H9 (cell line): ENCODE measurements around the gene G2E3. TPM values are rescaled to one million over a fixed set of nuclear protein-coding genes. Genes with fewer than 3 reads are reported as not detected.

Experiments
- DNase-seq: peaks from one replicate; pipeline ENCODE4 v3.0.0-alpha.2; 2017
- H2AFZ ChIP-seq: one replicate; pipeline ENCODE4 v1.6.1; 2013; ENCODE audit warnings: mild to moderate bottlenecking, low read length, control low read depth, moderate library complexity
- H2AK5ac ChIP-seq: 2 replicates; pipeline ENCODE4 v1.6.1; 2013; ENCODE audit warnings: low read length, control low read depth, mixed read lengths; ENCODE audit not compliant: insufficient read length
- H2BK120ac ChIP-seq: one replicate; pipeline ENCODE4 v1.6.1; 2013; ENCODE audit warnings: low read depth, mild to moderate bottlenecking, low read length, control low read depth, inconsistent platforms; ENCODE audit not compliant: poor library complexity, severe bottlenecking
- H2BK12ac ChIP-seq: 2 replicates; pipeline ENCODE4 v1.6.1; 2013; ENCODE audit warnings: low read length, control low read depth, mixed read lengths, low read depth; ENCODE audit not compliant: insufficient read length
- H2BK15ac ChIP-seq: 2 replicates; pipeline ENCODE4 v1.6.1; 2013; ENCODE audit warnings: low read depth, low read length, control low read depth
- H2BK20ac ChIP-seq: one replicate; pipeline ENCODE4 v1.6.1; 2013; ENCODE audit warnings: low read depth, mild to moderate bottlenecking, low read length, control low read depth, inconsistent platforms; ENCODE audit not compliant: poor library complexity, severe bottlenecking
- H2BK5ac ChIP-seq: 2 replicates; pipeline ENCODE4 v1.6.1; 2013; ENCODE audit warnings: low read length, control low read depth, mixed read lengths; ENCODE audit not compliant: insufficient read length
- H3K14ac ChIP-seq: 2 replicates; pipeline ENCODE4 v1.6.1; 2013; ENCODE audit warnings: low read length, control low read depth; ENCODE audit not compliant: insufficient read depth
- H3K18ac ChIP-seq: 2 replicates; pipeline ENCODE4 v1.6.1; 2013; ENCODE audit warnings: low read depth, mild to moderate bottlenecking, mixed read lengths, low read length, control low read depth; ENCODE audit not compliant: insufficient read length
- H3K23ac ChIP-seq: 2 replicates; pipeline ENCODE4 v1.6.1; 2013; ENCODE audit warnings: low read length, control low read depth, mixed read lengths, low read depth; ENCODE audit not compliant: insufficient read length
- H3K23me2 ChIP-seq: 2 replicates; pipeline ENCODE4 v1.6.1; 2013; ENCODE audit warnings: low read depth, mild to moderate bottlenecking, mixed read lengths, low read length, control low read depth; ENCODE audit not compliant: insufficient read length, poor library complexity, severe bottlenecking
- H3K27ac ChIP-seq: 2 replicates; pipeline ENCODE4 v1.5.1; 2013; ENCODE audit warnings: low read length, control low read depth, mixed read lengths, low read depth; ENCODE audit not compliant: insufficient read length
- H3K27me3 ChIP-seq: 2 replicates; pipeline ENCODE4 v1.6.1; 2013; ENCODE audit warnings: low read length, control low read depth, inconsistent platforms; ENCODE audit not compliant: insufficient read depth
- H3K4ac ChIP-seq: 2 replicates; pipeline ENCODE4 v1.6.1; 2013; ENCODE audit warnings: low read depth, mild to moderate bottlenecking, control low read depth, inconsistent platforms, low read length, moderate library complexity
- H3K4me1 ChIP-seq: 2 replicates; pipeline ENCODE4 v1.6.1; 2013; ENCODE audit warnings: low read length, control low read depth, inconsistent platforms; ENCODE audit not compliant: insufficient read depth
- H3K4me2 ChIP-seq: 2 replicates; pipeline ENCODE4 v1.6.1; 2013; ENCODE audit warnings: low read length, control low read depth, mixed read lengths; ENCODE audit not compliant: insufficient read length, insufficient read depth
- H3K56ac ChIP-seq: 2 replicates; pipeline ENCODE4 v1.6.1; 2013; ENCODE audit warnings: low read depth, mild to moderate bottlenecking, mixed read lengths, low read length, control low read depth; ENCODE audit not compliant: insufficient read length
- H3K79me1 ChIP-seq: 2 replicates; pipeline ENCODE4 v1.6.1; 2013; ENCODE audit warnings: low read depth, mild to moderate bottlenecking, moderate library complexity, low read length, control low read depth, inconsistent platforms; ENCODE audit not compliant: insufficient read depth, poor library complexity, severe bottlenecking
- H3K79me2 ChIP-seq: 2 replicates; pipeline ENCODE4 v1.6.1; 2013; ENCODE audit warnings: low read length, control low read depth, inconsistent platforms; ENCODE audit not compliant: insufficient read depth
- H3K9ac ChIP-seq: 2 replicates; pipeline ENCODE4 v1.6.1; 2013; ENCODE audit warnings: low read length, control low read depth, mixed read lengths; ENCODE audit not compliant: insufficient read length; ENCODE audit errors: extremely low read depth
- H3K9me3 ChIP-seq: one replicate; pipeline ENCODE4 v1.6.1; 2013; ENCODE audit warnings: low read depth, low read length, inconsistent platforms; ENCODE audit not compliant: control insufficient read depth
- H3T11ph ChIP-seq: one replicate; pipeline ENCODE4 v1.6.1; 2013; ENCODE audit warnings: mild to moderate bottlenecking, low read length, control low read depth, inconsistent platforms
- H4K20me1 ChIP-seq: one replicate; pipeline ENCODE4 v1.6.1; 2013; ENCODE audit not compliant: control insufficient read depth, insufficient read length, insufficient read depth
- H4K5ac ChIP-seq: 2 replicates; pipeline ENCODE4 v1.6.1; 2013; ENCODE audit warnings: low read depth, mild to moderate bottlenecking, mixed read lengths, low read length, control low read depth; ENCODE audit not compliant: insufficient read length
- H4K8ac ChIP-seq: replicated peaks from 2 replicates; pipeline ENCODE4 v1.6.1; 2013; ENCODE audit warnings: low read length, control low read depth, mixed read lengths, low read depth; ENCODE audit not compliant: insufficient read length
- H4K91ac ChIP-seq: 2 replicates; pipeline ENCODE4 v1.6.1; 2013; ENCODE audit warnings: low read depth, mild to moderate bottlenecking, moderate library complexity, mixed read lengths, low read length, control low read depth; ENCODE audit not compliant: insufficient read length
- H3K27ac Mint-ChIP-seq, 3 experiments: 2 replicates in 2 of 3; 3 replicates in 1 of 3; pipeline ENCODE4 v1.8.0; 2020 to 2021; ENCODE audit warnings: mixed read lengths in 3 of 3, mild to moderate bottlenecking in 1 of 3, moderate library complexity in 1 of 3
- H3K27me3 Mint-ChIP-seq: 2 replicates; pipeline ENCODE4 v1.8.0; 2021; ENCODE audit warnings: low read depth, mild to moderate bottlenecking, moderate library complexity, mixed read lengths
- H3K36me3 Mint-ChIP-seq, 3 experiments: 2 replicates in 2 of 3; 3 replicates in 1 of 3; pipeline ENCODE4 v1.8.0; 2020 to 2021; ENCODE audit warnings: low read depth in 3 of 3, mixed read lengths in 3 of 3; ENCODE audit not compliant: insufficient read depth in 1 of 3
- H3K4me1 Mint-ChIP-seq, 2 experiments: 2 replicates each; pipeline ENCODE4 v1.8.0; 2020; ENCODE audit warnings: mixed read lengths in 2 of 2
- H3K4me3 Mint-ChIP-seq, 2 experiments: 2 replicates in 1 of 2; 3 replicates in 1 of 2; pipeline ENCODE4 v1.8.0; 2020 to 2021; ENCODE audit warnings: mild to moderate bottlenecking in 2 of 2, mixed read lengths in 2 of 2, moderate library complexity in 1 of 2
- H3K9me3 Mint-ChIP-seq, 2 experiments: 2 replicates in 1 of 2; 3 replicates in 1 of 2; pipeline ENCODE4 v1.8.0; 2020; ENCODE audit warnings: mild to moderate bottlenecking in 2 of 2, mixed read lengths in 2 of 2, moderate library complexity in 1 of 2
- WGBS: extraction: QIAGEN DNeasy Blood & Tissue Kit; methylation state at CpG from one replicate; pipeline ENCODE4 v1.1.7; 2013; ENCODE audit warnings: missing lambda C conversion rate, low lambda C conversion rate, mixed read lengths; ENCODE audit not compliant: insufficient read length; ENCODE audit errors: extremely low coverage; 5-methylcytosine and 5-hydroxymethylcytosine counted together
- total RNA-seq: library from RNA; stranded (reverse); gene quantifications from 2 replicates; pipeline ENCODE4 v1.2.1, GENCODE V29; 2021
- TF ChIP-seq, protein P1 (sequence below): fragments of 200-600 bp; sonication (generic); conservative IDR thresholded peaks from 3 replicates; pipeline ENCODE4 v1.8.0; 2021; ENCODE audit warnings: antibody characterized with exemption, mild to moderate bottlenecking

G2E3 gene
- total RNA-seq, 1 experiment from 2014 or later = 49.2 TPM

DNA sequence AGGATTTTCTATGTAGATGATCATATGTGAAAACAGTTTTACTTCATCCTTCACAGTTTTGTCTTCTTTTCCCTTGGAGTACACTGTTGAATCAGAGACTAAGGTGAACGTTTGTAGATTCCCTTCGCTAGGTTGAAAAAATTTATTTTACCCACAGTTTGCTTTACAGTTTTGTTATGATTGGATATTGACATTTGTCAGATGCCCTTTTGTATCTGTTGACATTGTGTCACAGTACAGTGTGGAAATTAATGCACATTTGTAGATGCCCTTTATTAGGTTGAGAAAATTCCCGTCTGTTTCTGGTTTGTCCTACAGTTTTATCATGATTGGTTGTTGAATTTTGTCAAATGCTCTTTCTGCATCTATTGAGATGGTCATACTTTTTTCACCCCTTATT is 13.3 kb downstream of the G2E3 start:
- Mint-ChIP-seq H3K4me1 (peaks cover 77 to 80% of the 10 kb centered on the region in 2 experiments), H3K36me3 (no peaks in the 10 kb centered on the region; a peak in 2 of 7 replicates)
- H3T11ph ChIP-seq = no peak overlapping the region

More for the DNA sequence above, 13.3 kb downstream of the G2E3 start:
- Histone ChIP-seq H3K9me3 (no peaks in the 10 kb centered on the region), H3K23ac (no peak overlapping the region), H3K4me1 (peaks cover 7% of the 10 kb centered on the region), H3K56ac (no peak overlapping the region), H3K4ac (no peak overlapping the region), H2BK120ac (no peak overlapping the region), H4K5ac (no peak overlapping the region), H4K20me1 (peaks cover under 1% of the 10 kb centered on the region), H3K79me1 (peaks cover 7% of the 10 kb centered on the region), H3K79me2 (peaks cover 61% of the 10 kb centered on the region), H4K91ac (no peak overlapping the region), H3K27ac (no peak overlapping the region), H3K18ac (no peak overlapping the region), H2AFZ (no peak overlapping the region), H3K23me2 (no peaks in the 10 kb centered on the region), H2BK20ac (no peak overlapping the region), H4K8ac (no peak overlapping the region), H2BK15ac (no peak overlapping the region), H3K9ac (no peak overlapping the region), H2AK5ac (no peak overlapping the region), H3K27me3 (no peaks in the 10 kb centered on the region), H3K4me2 (no peak overlapping the region), H2BK5ac (no peak overlapping the region), H2BK12ac (no peak overlapping the region), H3K14ac (no peak overlapping the region)
- Mint-ChIP-seq H3K27me3 (no peaks in the 10 kb centered on the region), H3K27ac (no peak overlapping the region), H3K4me3 (no peak overlapping the region), H3K9me3 (no peaks in the 10 kb centered on the region)
- WGBS = no CpG with 5 or more reads among the region's 3 CpGs
- TF ChIP-seq, protein P1, sequence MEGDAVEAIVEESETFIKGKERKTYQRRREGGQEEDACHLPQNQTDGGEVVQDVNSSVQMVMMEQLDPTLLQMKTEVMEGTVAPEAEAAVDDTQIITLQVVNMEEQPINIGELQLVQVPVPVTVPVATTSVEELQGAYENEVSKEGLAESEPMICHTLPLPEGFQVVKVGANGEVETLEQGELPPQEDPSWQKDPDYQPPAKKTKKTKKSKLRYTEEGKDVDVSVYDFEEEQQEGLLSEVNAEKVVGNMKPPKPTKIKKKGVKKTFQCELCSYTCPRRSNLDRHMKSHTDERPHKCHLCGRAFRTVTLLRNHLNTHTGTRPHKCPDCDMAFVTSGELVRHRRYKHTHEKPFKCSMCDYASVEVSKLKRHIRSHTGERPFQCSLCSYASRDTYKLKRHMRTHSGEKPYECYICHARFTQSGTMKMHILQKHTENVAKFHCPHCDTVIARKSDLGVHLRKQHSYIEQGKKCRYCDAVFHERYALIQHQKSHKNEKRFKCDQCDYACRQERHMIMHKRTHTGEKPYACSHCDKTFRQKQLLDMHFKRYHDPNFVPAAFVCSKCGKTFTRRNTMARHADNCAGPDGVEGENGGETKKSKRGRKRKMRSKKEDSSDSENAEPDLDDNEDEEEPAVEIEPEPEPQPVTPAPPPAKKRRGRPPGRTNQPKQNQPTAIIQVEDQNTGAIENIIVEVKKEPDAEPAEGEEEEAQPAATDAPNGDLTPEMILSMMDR = no peak
- DNase-seq = no peak
